Coronary artery (tissue), 2 donors: ENCODE measurements around the gene FUBP3.

Experiments
- DNase-seq: peaks from one replicate; pipeline ENCODE4 v3.0.0-alpha.2; 2017; ENCODE audit warnings: low spot score
- H3K27ac ChIP-seq, 2 donors: fragments of 200-600 bp; sonication (generic); one replicate each; pipeline ENCODE4 v1.5.1; 2016 to 2019
- H3K4me3 ChIP-seq: fragments of 200-600 bp; sonication (generic); 2 replicates; pipeline ENCODE4 v1.5.1; 2016; ENCODE audit warnings: mild to moderate bottlenecking, moderate library complexity
- TF ChIP-seq, protein P1 (sequence below): fragments of 200-600 bp; sonication (generic); IDR thresholded peaks from one replicate; pipeline ENCODE4 v1.5.1; 2019; ENCODE audit warnings: antibody characterized with exemption

FUBP3 gene

DNA sequence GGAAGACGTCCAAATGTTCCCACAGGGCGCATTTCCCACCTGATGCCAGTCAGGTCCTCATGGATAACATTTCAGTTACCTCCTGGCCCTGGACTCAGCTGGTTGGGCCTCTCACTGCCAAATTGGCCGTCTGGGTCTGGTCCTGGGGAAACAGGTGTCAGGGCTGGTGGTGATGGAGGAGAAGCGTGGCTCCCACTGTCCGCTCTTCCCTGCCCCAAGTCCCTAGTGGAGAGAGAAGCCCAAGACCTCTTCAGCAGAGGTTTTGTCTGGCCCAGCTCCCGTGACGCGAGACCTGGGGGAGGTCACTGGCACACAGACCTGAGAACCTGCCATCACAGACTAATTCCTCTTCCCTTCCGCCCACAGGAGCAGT lies 57.3 kb downstream of the FUBP3 start:
- Histone ChIP-seq H3K4me3 (no peak overlapping the region), H3K27ac (no peak overlapping the region)
- TF ChIP-seq, protein P1, sequence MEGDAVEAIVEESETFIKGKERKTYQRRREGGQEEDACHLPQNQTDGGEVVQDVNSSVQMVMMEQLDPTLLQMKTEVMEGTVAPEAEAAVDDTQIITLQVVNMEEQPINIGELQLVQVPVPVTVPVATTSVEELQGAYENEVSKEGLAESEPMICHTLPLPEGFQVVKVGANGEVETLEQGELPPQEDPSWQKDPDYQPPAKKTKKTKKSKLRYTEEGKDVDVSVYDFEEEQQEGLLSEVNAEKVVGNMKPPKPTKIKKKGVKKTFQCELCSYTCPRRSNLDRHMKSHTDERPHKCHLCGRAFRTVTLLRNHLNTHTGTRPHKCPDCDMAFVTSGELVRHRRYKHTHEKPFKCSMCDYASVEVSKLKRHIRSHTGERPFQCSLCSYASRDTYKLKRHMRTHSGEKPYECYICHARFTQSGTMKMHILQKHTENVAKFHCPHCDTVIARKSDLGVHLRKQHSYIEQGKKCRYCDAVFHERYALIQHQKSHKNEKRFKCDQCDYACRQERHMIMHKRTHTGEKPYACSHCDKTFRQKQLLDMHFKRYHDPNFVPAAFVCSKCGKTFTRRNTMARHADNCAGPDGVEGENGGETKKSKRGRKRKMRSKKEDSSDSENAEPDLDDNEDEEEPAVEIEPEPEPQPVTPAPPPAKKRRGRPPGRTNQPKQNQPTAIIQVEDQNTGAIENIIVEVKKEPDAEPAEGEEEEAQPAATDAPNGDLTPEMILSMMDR, result no peak
- no peak for DNase-seq

DNA sequence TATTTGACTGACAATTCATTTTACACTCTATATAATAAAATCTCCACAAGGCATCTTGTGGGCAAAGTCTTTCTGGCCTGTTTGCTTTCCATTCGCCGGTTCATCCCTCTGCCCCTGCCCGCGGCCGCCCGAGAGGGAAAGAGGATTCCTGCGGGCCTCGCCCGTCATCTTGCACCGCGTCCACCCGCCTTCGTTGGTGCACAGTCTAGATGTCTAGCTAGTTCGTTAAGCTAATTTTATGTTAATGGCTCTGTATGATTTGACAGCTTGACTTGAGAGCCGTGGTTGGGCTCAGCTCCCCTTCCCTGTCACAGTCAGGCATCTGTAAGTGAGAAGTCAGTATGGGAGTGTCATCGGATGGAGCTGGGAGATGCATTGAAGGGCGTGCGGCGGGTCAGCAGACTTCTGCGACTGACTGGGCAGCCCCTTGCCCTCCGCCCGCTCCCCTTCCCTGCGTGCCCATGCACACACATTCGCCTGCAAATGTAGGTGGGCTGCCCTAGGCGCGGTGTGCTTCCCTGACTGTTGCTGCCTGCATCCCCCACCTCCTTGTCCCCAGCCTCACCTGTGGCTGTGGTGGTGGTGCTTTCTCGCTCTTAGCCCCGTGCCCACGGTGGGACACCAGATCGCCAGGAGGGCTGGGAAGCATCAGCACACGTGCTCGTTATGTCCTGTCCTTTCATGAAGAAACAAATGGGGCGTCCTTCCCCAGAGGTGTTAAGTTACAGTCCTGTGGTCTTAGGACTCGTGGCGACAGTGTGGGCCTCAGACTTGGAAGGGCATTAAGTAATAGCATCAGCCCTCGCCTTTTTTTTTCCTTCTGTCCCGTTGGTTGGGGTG lies 59.1 kb downstream of the FUBP3 start:
- no peak for DNase-seq
- TF ChIP-seq, protein P1, result no peak
- Histone ChIP-seq H3K27ac (no peak overlapping the region), H3K4me3 (no peak overlapping the region)

DNA sequence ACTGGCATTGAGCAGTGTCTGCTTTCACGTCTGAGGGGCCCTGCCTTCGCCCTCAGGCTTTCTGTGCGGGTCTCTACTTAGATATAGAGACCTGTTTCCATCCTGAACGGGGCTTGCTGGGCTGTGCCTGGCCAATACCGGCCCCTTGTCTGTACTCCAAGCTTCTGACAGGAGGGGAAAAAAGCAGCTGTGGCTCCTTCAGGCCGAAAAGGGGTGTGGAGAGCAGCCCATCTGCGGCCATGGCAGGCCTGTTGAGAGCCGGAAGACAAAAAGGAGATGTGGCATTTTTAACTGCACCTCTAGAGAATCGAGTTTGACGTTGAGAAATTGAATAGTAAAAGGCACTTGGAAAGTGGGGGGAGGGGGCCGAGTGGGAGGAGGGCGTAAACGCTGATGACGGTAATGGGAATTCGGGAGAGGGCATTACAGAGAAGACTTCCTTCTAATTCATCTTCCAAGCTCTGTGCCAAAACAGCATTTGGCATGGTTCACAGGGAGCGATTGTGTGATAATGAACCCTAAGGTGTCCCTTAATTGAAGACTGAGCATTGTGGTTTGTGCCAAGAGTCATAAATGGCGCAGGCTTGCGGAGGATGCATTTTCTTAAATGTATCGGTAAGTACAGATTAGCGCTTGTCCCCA lies 59.9 kb downstream of the FUBP3 start:
- no peak for DNase-seq
- H3K27ac ChIP-seq, result no peak overlapping the region
- no peak overlapping the region for H3K4me3 ChIP-seq
- TF ChIP-seq, protein P1, result no peak

DNA sequence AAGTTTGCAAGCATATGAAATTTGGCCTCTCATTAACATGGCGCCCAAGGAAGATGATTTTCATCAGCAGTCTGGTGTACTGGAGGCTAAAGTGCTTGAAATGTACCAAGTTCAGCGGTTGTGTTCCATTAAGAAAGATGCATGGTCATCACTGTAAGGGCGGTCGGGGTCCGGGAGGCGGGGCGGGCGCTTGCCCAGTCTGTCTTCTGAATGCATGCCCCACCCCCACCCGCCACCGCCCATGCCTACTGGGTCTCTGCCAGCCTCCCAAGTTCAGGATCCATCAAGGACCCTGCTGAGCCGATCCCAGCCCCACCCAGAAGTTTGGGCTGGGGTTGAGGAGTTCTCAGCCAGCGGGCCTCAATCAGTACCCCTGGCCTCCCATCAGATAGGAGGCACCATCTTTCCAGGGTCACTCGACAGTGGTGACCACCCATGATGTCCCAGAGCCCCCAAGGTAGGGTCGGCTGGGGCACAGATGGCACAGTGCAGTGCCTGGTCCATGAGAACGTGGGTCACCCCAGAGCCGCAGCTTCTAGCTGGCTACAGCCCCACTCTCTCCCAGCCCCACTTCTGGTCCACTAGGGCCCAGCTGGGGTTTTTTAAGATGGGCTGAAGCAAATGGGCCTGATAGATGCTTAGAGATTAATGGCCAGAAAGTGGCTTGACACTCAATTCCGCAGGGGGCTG lies 60.6 kb downstream of the FUBP3 start:
- H3K4me3 ChIP-seq, result no peak overlapping the region
- TF ChIP-seq, protein P1, result no peak
- no peak overlapping the region for H3K27ac ChIP-seq
- DNase-seq, result no peak

DNA sequence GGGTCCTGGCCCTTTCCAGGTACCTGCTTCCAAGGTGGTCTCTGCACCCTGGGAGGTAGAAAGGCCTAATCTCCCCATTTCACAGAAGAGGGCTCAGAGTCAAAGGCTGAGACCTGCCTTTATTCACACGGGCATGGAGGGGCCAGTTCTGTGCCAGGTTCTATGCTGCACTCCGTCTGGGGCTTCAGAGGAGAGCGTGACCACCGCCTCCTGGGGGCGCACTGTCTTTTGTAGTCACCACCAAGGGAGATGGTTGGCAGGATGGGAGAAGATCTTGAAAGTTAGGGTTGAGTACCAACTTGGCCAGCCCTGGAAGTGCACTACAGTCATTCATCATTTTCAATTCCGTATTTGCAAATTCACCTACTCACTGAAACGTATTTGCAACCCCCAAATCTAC lies 61.3 kb downstream of the FUBP3 start:
- no peak overlapping the region for H3K4me3 ChIP-seq
- H3K27ac ChIP-seq, result no peak overlapping the region
- TF ChIP-seq, protein P1, result no peak
- no peak for DNase-seq

DNA sequence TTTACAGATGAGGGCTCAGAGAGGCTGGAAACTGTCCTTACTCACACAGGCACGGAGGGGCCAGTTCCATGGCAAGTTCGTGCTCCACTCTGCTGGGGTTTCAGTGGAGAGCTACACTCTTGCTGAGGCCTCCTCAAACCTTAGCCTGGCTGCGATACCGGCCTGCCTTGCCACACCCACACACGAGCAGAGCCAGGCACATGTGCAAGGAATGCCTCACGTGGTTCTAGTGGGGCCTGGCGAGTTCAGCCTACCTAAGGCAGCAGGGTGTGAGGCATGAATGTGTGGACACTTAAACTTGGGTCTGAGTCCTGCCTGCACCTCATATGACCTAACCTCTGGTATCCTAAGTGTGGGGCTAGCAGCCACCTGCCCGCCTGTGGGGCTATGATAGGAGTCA lies 63.5 kb downstream of the FUBP3 start:
- Histone ChIP-seq H3K27ac (no peak overlapping the region), H3K4me3 (no peak overlapping the region)
- TF ChIP-seq, protein P1, result no peak
- DNase-seq, result no peak
